Ovary (tissue), 9 donors: ENCODE data around the gene TAOK3. TPM values are rescaled to one million over a fixed set of nuclear protein-coding genes. Genes with fewer than 3 reads are reported as not detected.

ENCODE experiments used
- DNase-seq, 5 donors: peaks; one replicate each; pipeline ENCODE4 v3.0.0-alpha.2; 2019 to 2020
- H3K27ac ChIP-seq, 2 donors: fragments of 200-600 bp; one replicate each; pipeline versions ENCODE4 v1.5.1 to v1.8.0; 2019 to 2022
- H3K27me3 ChIP-seq: fragments of 200-600 bp; one replicate; pipeline ENCODE4 v1.8.0; 2022
- H3K36me3 ChIP-seq: fragments of 200-600 bp; sonication (generic); one replicate; pipeline ENCODE4 v1.5.1; 2019
- H3K4me1 ChIP-seq: one replicate; pipeline ENCODE4 v1.8.1; 2013; ENCODE audit warnings: mild to moderate bottlenecking, moderate library complexity; ENCODE audit not compliant: insufficient read depth
- H3K4me3 ChIP-seq: fragments of 200-600 bp; sonication (generic); one replicate; pipeline ENCODE4 v1.5.1; 2017
- H3K9me3 ChIP-seq, 2 donors: fragments of 200-600 bp in 1 of 2; sonication (generic) in 1 of 2; one replicate each; pipeline versions ENCODE4 v1.5.1 to v1.8.1; 2013 to 2019; ENCODE audit warnings: mild to moderate bottlenecking in 1 of 2, moderate library complexity in 1 of 2
- CTCF ChIP-seq, 3 donors: fragments of 450-650 bp in 2 of 3; fragments of 200-600 bp in 1 of 3; IDR thresholded peaks; one replicate each; pipeline versions ENCODE4 v1.5.1 to v1.8.0; 2016 to 2022; ENCODE audit warnings: antibody characterized with exemption in 3 of 3, mild to moderate bottlenecking in 1 of 3
- EP300 ChIP-seq: sonication (generic); formaldehyde crosslinking; IDR thresholded peaks from one replicate; pipeline ENCODE4 v1.6.1; 2017; ENCODE audit warnings: antibody characterized with exemption
- POLR2A ChIP-seq: fragments of 450-650 bp; IDR thresholded peaks from one replicate; pipeline ENCODE4 v1.6.1; 2017; ENCODE audit warnings: antibody characterized with exemption, mild to moderate bottlenecking, moderate library complexity
- WGBS, 3 donors: extraction: QIAGEN DNeasy Blood & Tissue Kit in 1 of 3; methylation state at CpG; one replicate each; pipeline versions ENCODE4 v1.1.5 to v1.1.7; 2013 to 2017; 5-methylcytosine and 5-hydroxymethylcytosine counted together
- intact Hi-C, 4 donors: fragments of 100-400 bp; cut with DNase I; formaldehyde crosslinking; loops; one replicate each; pipeline versions ENCODE4 v1.11.0 to v1.15.1; 2022 to 2023
- polyA plus RNA-seq, 2 donors: library from polyadenylated mRNA; stranded (reverse); fragments of 200-250 nt in 1 of 2; fragments of 350-450 nt in 1 of 2; fragmentation: Illumina TruSeq in 1 of 2; extraction: RNeasy Lipid Tissue Mini Kit (QIAGEN cat#74804) in 1 of 2; gene quantifications; one replicate each; pipeline ENCODE4 v1.2.3, GENCODE V29; 2013 to 2014
- total RNA-seq, 7 donors: library from RNA; depleted of rRNA in 2 of 7; stranded (reverse); fragments of >200 nt in 2 of 7; fragmentation: NEBNext Ultra II Directional in 3 of 7; extraction: Animal tissue kit (Norgen Biotek cat#: 25700) in 3 of 7; gene quantifications; one replicate each; pipeline versions ENCODE4 v1.1.0 to v1.2.4, GENCODE V29; 2016 to 2023
- donor health status: DM: no; HTN: no; CAD: no; lungs with moderate emphysema.
- donor health status: DM: no; HTN: no; CAD: no.
- donor health status: Bipolar disorder and iron deficiency.
- donor health status: DM: yes; HTN: yes; CAD: no.
- donor health status: DM: no; HTN: no; CAD: no.
- donor health status: DM: yes; HTN: yes; CAD: no.

The TAOK3 gene
- total and polyA plus RNA-seq, 9 donors, result 12.6 to 31.0 (median 23.0) TPM

GRCh38 chr12:118353721-118354120, 19.0 kb downstream of the TAOK3 start:
- 73 to 89% (median 86%) methylated on average over 4 of the region's 4 CpGs for WGBS, 3 donors
- no peak for TF ChIP-seq EP300
- no peak for TF ChIP-seq CTCF (IDR thresholded peaks at IDR 0.05)
- no peak for TF ChIP-seq POLR2A
- Histone ChIP-seq H3K27ac (no peak overlapping the region), H3K4me1 (peaks cover 2% of the 10 kb centered on the region), H3K27me3 (no peaks in the 10 kb centered on the region), H3K9me3 (no peaks in the 10 kb centered on the region), H3K36me3 (no peaks in the 10 kb centered on the region), H3K4me3 (no peak overlapping the region)
- intact Hi-C loops, result no loop called here
- DNase-seq, result no peak

- intact Hi-C loops, result no loop called here
- Histone ChIP-seq H3K36me3 (no peaks in the 10 kb centered on the region), H3K4me3 (no peak overlapping the region), H3K9me3 (no peaks in the 10 kb centered on the region), H3K4me1 (no peaks in the 10 kb centered on the region), H3K27me3 (no peaks in the 10 kb centered on the region), H3K27ac (no peak overlapping the region)
- WGBS, 3 donors, result 89 to 95% (median 92%) methylated on average over 6 of the region's 6 CpGs
- DNase-seq, result no peak
- TF ChIP-seq CTCF (IDR thresholded peaks at IDR 0.05) (no peak), EP300 (no peak), POLR2A (no peak)
Observed at GRCh38 chr12:118350908-118351559, 21.7 kb downstream of the TAOK3 start.

DNA sequence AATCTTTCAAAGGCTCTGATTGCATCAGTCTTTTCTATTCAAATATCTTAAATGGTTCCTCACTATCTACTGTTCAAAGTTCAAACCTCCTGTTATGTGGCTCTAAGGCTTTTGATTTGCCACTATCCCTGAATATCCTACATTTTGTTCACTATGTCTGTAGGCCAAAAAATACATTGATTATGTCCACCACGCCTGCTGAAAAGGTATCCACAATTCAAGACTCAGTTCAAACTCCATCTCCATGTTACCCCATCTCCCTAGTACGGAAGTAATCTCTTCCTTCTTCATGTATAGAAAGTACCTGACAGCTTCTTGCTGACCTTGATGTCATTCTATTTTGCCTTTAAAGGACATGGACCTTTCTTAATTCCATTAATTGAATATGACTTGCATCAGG, 24.8 kb downstream of the TAOK3 start:
- no peak for TF ChIP-seq EP300
- no peak for TF ChIP-seq POLR2A
- TF ChIP-seq CTCF (IDR thresholded peaks at IDR 0.05), result no peak
- no peak for DNase-seq
- Histone ChIP-seq H3K36me3 (no peaks in the 10 kb centered on the region), H3K27ac (no peak overlapping the region), H3K4me3 (no peak overlapping the region), H3K4me1 (no peaks in the 10 kb centered on the region), H3K9me3 (no peaks in the 10 kb centered on the region), H3K27me3 (no peaks in the 10 kb centered on the region)
- intact Hi-C loops, result no loop called here
- 93 to 99% (median 93%) methylated on average over 2 of the region's 2 CpGs for WGBS, 3 donors

DNA sequence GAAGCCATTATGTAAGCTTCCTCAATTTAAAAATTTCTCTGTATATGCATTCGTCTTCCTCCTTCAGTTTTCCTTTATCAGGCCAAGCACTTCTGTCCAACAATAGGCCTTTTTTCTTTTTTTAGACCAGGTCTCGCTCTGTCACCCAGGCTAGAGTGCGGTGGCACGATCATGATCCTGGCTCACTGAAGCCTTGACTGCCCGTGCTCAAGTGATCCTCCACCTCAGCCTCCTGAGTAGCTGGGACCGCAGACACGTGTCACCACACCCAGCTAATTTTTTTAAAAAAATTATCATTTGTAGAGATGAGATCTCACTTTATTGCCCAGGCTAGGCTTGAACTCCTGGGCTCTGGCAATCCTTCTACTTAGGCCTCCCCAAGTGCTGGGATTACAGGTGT, 25.8 kb downstream of the TAOK3 start:
- H3K4me3 ChIP-seq, result no peak overlapping the region
- DNase-seq, result no peak
- no peaks in the 10 kb centered on the region for H3K9me3 ChIP-seq
- no peak overlapping the region for H3K27ac ChIP-seq
- WGBS, 3 donors, result 91 to 94% (median 94%) methylated on average over 7 of the region's 7 CpGs
- no peaks in the 10 kb centered on the region for H3K27me3 ChIP-seq
- H3K4me1 ChIP-seq, result no peaks in the 10 kb centered on the region
- no peaks in the 10 kb centered on the region for H3K36me3 ChIP-seq
- TF ChIP-seq POLR2A (no peak), EP300 (no peak), CTCF (IDR thresholded peaks at IDR 0.05) (no peak)
- intact Hi-C loops, result no loop called here
